Loucy (cell line): ENCODE measurements around the gene IKBKG.

Experiments
- H2AFZ ChIP-seq: fragments of 200-600 bp; sonication (generic); 2 replicates; pipeline ENCODE4 v1.6.0; 2016; ENCODE audit warnings: antibody characterized with exemption, mild to moderate bottlenecking, low read length, moderate library complexity
- H3F3A ChIP-seq: fragments of 200-600 bp; 2 replicates; pipeline ENCODE4 v1.6.0; 2016; ENCODE audit warnings: antibody characterized with exemption, low read depth, mild to moderate bottlenecking
- H3K27me3 ChIP-seq: fragments of 200-600 bp; sonication (generic); 2 replicates; pipeline ENCODE4 v1.6.1; 2014; ENCODE audit warnings: low read length, mild to moderate bottlenecking; ENCODE audit not compliant: insufficient read depth, poor library complexity, severe bottlenecking
- H3K36me3 ChIP-seq: fragments of 200-600 bp; sonication (generic); 2 replicates; pipeline ENCODE4 v1.6.1; 2016; ENCODE audit warnings: low read length; ENCODE audit not compliant: insufficient read depth
- H3K4me1 ChIP-seq: fragments of 200-600 bp; sonication (generic); 2 replicates; pipeline ENCODE4 v1.5.1; 2014; ENCODE audit warnings: low read length, mild to moderate bottlenecking; ENCODE audit not compliant: insufficient read depth, poor library complexity, severe bottlenecking
- H3K4me2 ChIP-seq: fragments of 200-600 bp; sonication (generic); 2 replicates; pipeline ENCODE4 v1.6.0; 2014; ENCODE audit warnings: antibody characterized with exemption, low read length, low read depth, mild to moderate bottlenecking; ENCODE audit not compliant: poor library complexity, severe bottlenecking
- H3K4me3 ChIP-seq: fragments of 200-600 bp; sonication (generic); 2 replicates; pipeline ENCODE4 v1.5.1; 2014; ENCODE audit warnings: low read length, mild to moderate bottlenecking, mixed read lengths; ENCODE audit not compliant: poor library complexity, severe bottlenecking
- H3K79me2 ChIP-seq: fragments of 200-600 bp; sonication (generic); 2 replicates; pipeline ENCODE4 v1.6.1; 2014; ENCODE audit warnings: low read length; ENCODE audit not compliant: insufficient read depth
- H3K9ac ChIP-seq: fragments of 200-600 bp; sonication (generic); 2 replicates; pipeline ENCODE4 v1.6.0; 2014; ENCODE audit warnings: mild to moderate bottlenecking, low read depth, low read length, moderate library complexity; ENCODE audit not compliant: poor library complexity, severe bottlenecking
- H3K9me2 ChIP-seq: fragments of 200-600 bp; sonication (generic); replicated peaks from 2 replicates; pipeline ENCODE4 v1.6.1; 2016; ENCODE audit warnings: low read depth, low read length, mixed read lengths
- H3K9me3 ChIP-seq: fragments of 200-600 bp; sonication (generic); 2 replicates; pipeline ENCODE4 v1.6.1; 2014; ENCODE audit warnings: mild to moderate bottlenecking, antibody characterized with exemption, low read length, low read depth; ENCODE audit not compliant: insufficient read depth
- H4K20me1 ChIP-seq: fragments of 200-600 bp; sonication (generic); 2 replicates; pipeline ENCODE4 v1.6.0; 2014; ENCODE audit warnings: antibody characterized with exemption, low read length, mild to moderate bottlenecking; ENCODE audit not compliant: insufficient read depth, poor library complexity, severe bottlenecking
- CTCF ChIP-seq: fragments of 200-600 bp; sonication (generic); conservative IDR thresholded peaks from 2 replicates; pipeline ENCODE4 v1.5.1; 2014; ENCODE audit warnings: mild to moderate bottlenecking, antibody characterized with exemption, low read length
- EZH2phosphoT487 ChIP-seq: fragments of 200-600 bp; IDR thresholded peaks from 2 replicates; pipeline ENCODE4 v1.6.1; 2018; ENCODE audit warnings: antibody characterized with exemption, mild to moderate bottlenecking, moderate library complexity, borderline replicate concordance

IKBKG gene

GRCh38 chrX:154515090-154515965 lies 32.1 kb upstream of the IKBKG start:
- H3F3A ChIP-seq: no peaks in the 10 kb centered on the region
- H3K27me3 ChIP-seq: no peaks in the 10 kb centered on the region
- H3K4me2 ChIP-seq: peak overlapping the region; percentile 87
- peak overlapping the region; percentile 89 for H3K4me3 ChIP-seq
- peaks cover 8% of the 10 kb centered on the region; the same call in 1 of the 2 replicates for H3K79me2 ChIP-seq
- TF ChIP-seq CTCF (no peak), EZH2phosphoT487 (no peak)
- peak overlapping the region; percentile 60; the same call in 1 of the 2 replicates for H2AFZ ChIP-seq
- no peaks in the 10 kb centered on the region for H3K9me3 ChIP-seq
- H4K20me1 ChIP-seq: no peaks in the 10 kb centered on the region
- H3K9ac ChIP-seq: peak overlapping the region; percentile 92
- H3K9me2 ChIP-seq: no peaks in the 10 kb centered on the region
- peaks cover 10% of the 10 kb centered on the region for H3K4me1 ChIP-seq
- H3K36me3 ChIP-seq: no peaks in the 10 kb centered on the region

- Histone ChIP-seq H3F3A (no peaks in the 10 kb centered on the region), H3K36me3 (no peaks in the 10 kb centered on the region), H3K9ac (peak within 1 kb of the TSS; percentile 92), H3K27me3 (no peaks in the 10 kb centered on the region), H3K79me2 (peaks cover 8% of the 10 kb centered on the region; the same call in 1 of the 2 replicates), H3K9me3 (no peaks in the 10 kb centered on the region), H3K4me3 (peak within 1 kb of the TSS; percentile 89), H3K4me2 (peak within 1 kb of the TSS; percentile 87), H4K20me1 (no peaks in the 10 kb centered on the region), H3K9me2 (no peaks in the 10 kb centered on the region), H2AFZ (peak within 1 kb of the TSS; percentile 60; the same call in 1 of the 2 replicates), H3K4me1 (peaks cover 7% of the 10 kb centered on the region)
- TF ChIP-seq EZH2phosphoT487: no peak
- no peak for TF ChIP-seq CTCF
Measured at GRCh38 chrX:154515966-154516655, 31.3 kb upstream of the IKBKG start, which contains the start of gene FAM3A. TSS of gene FAM3A (minus strand) at chrX:154516232. CDS start at chrX:154515772, 460 bp downstream.

- H2AFZ ChIP-seq: no peak overlapping the region
- peaks cover 2% of the 10 kb centered on the region for H3K4me1 ChIP-seq
- H3K4me3 ChIP-seq: peak overlapping the region; percentile 69
- no peaks in the 10 kb centered on the region for H3K9me3 ChIP-seq
- peak overlapping the region; percentile 56 for H3K9ac ChIP-seq
- TF ChIP-seq CTCF: no peak
- no peak for TF ChIP-seq EZH2phosphoT487
- H4K20me1 ChIP-seq: no peaks in the 10 kb centered on the region
- H3K79me2 ChIP-seq: peaks cover 8% of the 10 kb centered on the region; the same call in 1 of the 2 replicates
- H3F3A ChIP-seq: no peaks in the 10 kb centered on the region
- peak overlapping the region; percentile 74 for H3K4me2 ChIP-seq
- H3K36me3 ChIP-seq: no peaks in the 10 kb centered on the region
- H3K27me3 ChIP-seq: no peaks in the 10 kb centered on the region
- H3K9me2 ChIP-seq: no peaks in the 10 kb centered on the region
Measured at GRCh38 chrX:154516656-154517100, 30.7 kb upstream of the IKBKG start.
